Hindlimb muscle (tissue), 1 donor: Measurements from ENCODE around the gene SLC25A10. TPM values are rescaled to one million over a fixed set of nuclear protein-coding genes. Genes with fewer than 3 reads are reported as not detected.

ENCODE experiments used
- DNase-seq: peaks from one replicate; pipeline ENCODE4 v3.0.0-alpha.2; 2013
- polyA plus RNA-seq: library from polyadenylated mRNA; unstranded; fragments of 120-200 nt; gene quantifications from one replicate; pipeline ENCODE4 v1.2.1, GENCODE V29; 2013; ENCODE audit not compliant: insufficient read length

SLC25A10 gene
- polyA plus RNA-seq, 1 donor: 5.3 TPM

- DNase-seq: no peak
Observed at GRCh38 chr17:81706757-81707624, 5.1 kb upstream of the SLC25A10 start.

- DNase-seq: no peak
Observed at GRCh38 chr17:81707725-81708646, 4.1 kb upstream of the SLC25A10 start.

GRCh38 chr17:81708739-81709185, 3.3 kb upstream of the SLC25A10 start:
- no peak for DNase-seq

GRCh38 chr17:81710514-81711308, 1.4 kb upstream of the SLC25A10 start:
- no peak for DNase-seq

- no peak for DNase-seq
Observed at GRCh38 chr17:81712468-81713003, 452 bp downstream of the SLC25A10 start.

- no peak for DNase-seq
Observed at GRCh38 chr17:81713004-81713555, 996 bp downstream of the SLC25A10 start.

- DNase-seq: no peak
Observed at GRCh38 chr17:81713556-81714411, 1.7 kb downstream of the SLC25A10 start.

GRCh38 chr17:81714412-81715106, 2.5 kb downstream of the SLC25A10 start:
- DNase-seq: no peak

- DNase-seq: no peak
Observed at GRCh38 chr17:81715107-81715871, 3.2 kb downstream of the SLC25A10 start.

- DNase-seq: no peak
Observed at GRCh38 chr17:81715872-81716673, 4.0 kb downstream of the SLC25A10 start.

- DNase-seq: no peak
Observed at GRCh38 chr17:81716674-81716996, 4.6 kb downstream of the SLC25A10 start.

GRCh38 chr17:81717049-81717765, 5.1 kb downstream of the SLC25A10 start:
- no peak for DNase-seq

- no peak for DNase-seq
Observed at GRCh38 chr17:81717766-81718089, 5.6 kb downstream of the SLC25A10 start.

GRCh38 chr17:81719410-81720266, 7.6 kb downstream of the SLC25A10 start:
- no peak for DNase-seq

- no peak for DNase-seq
Observed at GRCh38 chr17:81720267-81721071, 8.4 kb downstream of the SLC25A10 start.
